ENCODE data around the gene FAM168A.

Gene FAM168A

GRCh38 chr11:73390601-73391565, 207.0 kb downstream of the FAM168A start:
- no peak for DNase-seq (ENCODE audit: low read depth in 3 of 3)

- no peak for DNase-seq (ENCODE audit: low read depth in 3 of 3)
Observed at GRCh38 chr11:73389916-73390315, 208.0 kb downstream of the FAM168A start.

GRCh38 chr11:73389134-73389525, 208.8 kb downstream of the FAM168A start:
- DNase-seq (ENCODE audit: low read depth in 3 of 3): no peak

GRCh38 chr11:73388265-73389133, 209.4 kb downstream of the FAM168A start:
- no peak for DNase-seq (ENCODE audit: low read depth in 3 of 3)

GRCh38 chr11:73387594-73388264, 210.2 kb downstream of the FAM168A start:
- DNase-seq (ENCODE audit: low read depth in 3 of 3): no peak

GRCh38 chr11:73386546-73386945, 211.4 kb downstream of the FAM168A start:
- DNase-seq (ENCODE audit: low read depth in 3 of 3): no peak

- no peak for DNase-seq (ENCODE audit: low read depth in 3 of 3)
Observed at GRCh38 chr11:73386016-73386415, 211.9 kb downstream of the FAM168A start.

GRCh38 chr11:73384872-73385689, 212.8 kb downstream of the FAM168A start:
- no peak for DNase-seq (ENCODE audit: low read depth in 3 of 3)

- no peak for DNase-seq (ENCODE audit: low read depth in 3 of 3)
Observed at GRCh38 chr11:73384531-73384871, 213.4 kb downstream of the FAM168A start.

GRCh38 chr11:73384125-73384441, 213.8 kb downstream of the FAM168A start:
- DNase-seq (ENCODE audit: low read depth in 3 of 3): no peak

GRCh38 chr11:73383249-73384124, 214.4 kb downstream of the FAM168A start:
- no peak for DNase-seq (ENCODE audit: low read depth in 3 of 3)

- DNase-seq (ENCODE audit: low read depth in 3 of 3): no peak
Observed at GRCh38 chr11:73382747-73383146, 215.2 kb downstream of the FAM168A start.

GRCh38 chr11:73382183-73382582, 215.7 kb downstream of the FAM168A start:
- no peak for DNase-seq (ENCODE audit: low read depth in 3 of 3)

- no peak for DNase-seq (ENCODE audit: low read depth in 3 of 3)
Observed at GRCh38 chr11:73381589-73381988, 216.3 kb downstream of the FAM168A start.

- DNase-seq (ENCODE audit: low read depth in 3 of 3): no peak
Observed at GRCh38 chr11:73380897-73381410, 217.0 kb downstream of the FAM168A start.

GRCh38 chr11:73380331-73380730, 217.6 kb downstream of the FAM168A start:
- DNase-seq (ENCODE audit: low read depth in 3 of 3): no peak

GRCh38 chr11:73379189-73379880, 218.6 kb downstream of the FAM168A start:
- DNase-seq (ENCODE audit: low read depth in 3 of 3): no peak

GRCh38 chr11:73376803-73377629, 220.9 kb downstream of the FAM168A start:
- peak; percentile 20 to 61 (median 22) for DNase-seq (ENCODE audit: low read depth in 3 of 3)
